ENCODE data around the gene CEBPG.

- TF ChIP-seq EZH2 (IDR thresholded peaks at IDR 0.05) (no peak), POLR2AphosphoS5 (IDR thresholded peaks at IDR 0.05; ENCODE audit: borderline replicate concordance, low read depth, low read length) (no peak)
Observed at GRCh38 chr19:33368074-33368864, 5.2 kb upstream of the CEBPG start.
